Peyer's patch (tissue), 4 donors: Measurements from ENCODE around the gene PLCH2. TPM values are rescaled to one million over a fixed set of nuclear protein-coding genes. Genes with fewer than 3 reads are reported as not detected.
"Not testable (repeated sequence)": the region's sequence is repeated elsewhere in the genome, so short reads cannot be mapped to it uniquely, and the experiment has no call there.

Experiments used
- DNase-seq, 3 donors: peaks; one replicate each; pipeline ENCODE4 v3.0.0-alpha.2; 2017 to 2019
- H3K27ac ChIP-seq, 4 donors: fragments of 200-600 bp; sonication (generic); one replicate each; pipeline ENCODE4 v1.5.1; 2016 to 2019
- H3K27me3 ChIP-seq, 2 donors: fragments of 200-600 bp; sonication (generic); one replicate each; pipeline ENCODE4 v1.5.1; 2019
- H3K36me3 ChIP-seq, 3 donors: fragments of 200-600 bp; sonication (generic); one replicate each; pipeline ENCODE4 v1.5.1; 2016 to 2019
- H3K4me1 ChIP-seq, 4 donors: fragments of 200-600 bp; sonication (generic); one replicate each; pipeline ENCODE4 v1.5.1; 2016 to 2019
- H3K4me3 ChIP-seq, 4 donors: fragments of 200-600 bp; sonication (generic); 1 replicate in 3 of 4; 2 replicates in 1 of 4; pipeline ENCODE4 v1.5.1; 2016 to 2019; ENCODE audit warnings: mild to moderate bottlenecking in 1 of 4
- H3K9me3 ChIP-seq, 4 donors: fragments of 200-600 bp; sonication (generic); one replicate each; pipeline ENCODE4 v1.5.1; 2016 to 2019; ENCODE audit warnings: mild to moderate bottlenecking in 1 of 4
- CTCF ChIP-seq, 6 experiments: fragments of 450-650 bp in 4 of 6; fragments of 200-600 bp in 2 of 6; sonication (generic) in 1 of 6; IDR thresholded peaks; one replicate each; pipeline ENCODE4 v1.5.1; 2017 to 2019; ENCODE audit warnings: antibody characterized with exemption in 6 of 6, mild to moderate bottlenecking in 3 of 6, moderate library complexity in 1 of 6
- POLR2A ChIP-seq, 2 donors: fragments of 450-650 bp; IDR thresholded peaks; one replicate each; pipeline ENCODE4 v1.5.1; 2017; ENCODE audit warnings: antibody characterized with exemption in 2 of 2, mild to moderate bottlenecking in 2 of 2, moderate library complexity in 2 of 2
- total RNA-seq, 4 donors: library from RNA; depleted of rRNA; stranded (reverse); fragments of >200 nt; gene quantifications; one replicate each; pipeline ENCODE4 v1.1.0, GENCODE V29; 2016

PLCH2 gene
- total RNA-seq, 4 donors from 2014 or later: 2.5 to 18.3 (median 7.8) TPM

- no peaks in the 10 kb centered on the region for H3K36me3 ChIP-seq
- no peak overlapping the region for H3K27ac ChIP-seq
- TF ChIP-seq CTCF (IDR thresholded peaks at IDR 0.05) (no peak), POLR2A (IDR thresholded peaks at IDR 0.05) (no peak)
- no peaks in the 10 kb centered on the region for H3K9me3 ChIP-seq
- H3K27me3 ChIP-seq: no peaks in the 10 kb centered on the region
- no peak for DNase-seq
- H3K4me1 ChIP-seq: no peaks in the 10 kb centered on the region
- H3K4me3 ChIP-seq: no peak overlapping the region
Observed at GRCh38 chr1:2452201-2452931, 23.7 kb upstream of the PLCH2 start.

GRCh38 chr1:2452932-2453315 lies 23.2 kb upstream of the PLCH2 start:
- H3K4me3 ChIP-seq: no peak overlapping the region
- H3K27ac ChIP-seq: no peak overlapping the region
- no peaks in the 10 kb centered on the region for H3K27me3 ChIP-seq
- no peak for DNase-seq
- TF ChIP-seq CTCF (IDR thresholded peaks at IDR 0.05) (no peak), POLR2A (IDR thresholded peaks at IDR 0.05) (no peak)
- H3K36me3 ChIP-seq: no peaks in the 10 kb centered on the region
- H3K4me1 ChIP-seq: no peaks in the 10 kb centered on the region
- H3K9me3 ChIP-seq: no peaks in the 10 kb centered on the region

- no peak for DNase-seq
- no peaks in the 10 kb centered on the region for H3K4me1 ChIP-seq
- H3K36me3 ChIP-seq: no peaks in the 10 kb centered on the region
- no peak for TF ChIP-seq POLR2A (IDR thresholded peaks at IDR 0.05)
- TF ChIP-seq CTCF (IDR thresholded peaks at IDR 0.05): no peak
- H3K27me3 ChIP-seq: no peaks in the 10 kb centered on the region
- H3K27ac ChIP-seq: no peak overlapping the region
- H3K4me3 ChIP-seq: no peak overlapping the region
- no peaks in the 10 kb centered on the region for H3K9me3 ChIP-seq
Observed at GRCh38 chr1:2454227-2454626, 21.9 kb upstream of the PLCH2 start.

- Histone ChIP-seq H3K36me3 (no peaks in the 10 kb centered on the region), H3K27me3 (no peaks in the 10 kb centered on the region), H3K4me1 (no peaks in the 10 kb centered on the region), H3K9me3 (no peaks in the 10 kb centered on the region), H3K4me3 (no peak overlapping the region), H3K27ac (no peak overlapping the region)
- TF ChIP-seq POLR2A (IDR thresholded peaks at IDR 0.05): no peak
- no peak for TF ChIP-seq CTCF (IDR thresholded peaks at IDR 0.05)
- DNase-seq: no peak
Observed at GRCh38 chr1:2455757-2456156, 20.3 kb upstream of the PLCH2 start.

GRCh38 chr1:2457444-2457843 lies 18.6 kb upstream of the PLCH2 start:
- TF ChIP-seq POLR2A (IDR thresholded peaks at IDR 0.05) (no peak), CTCF (IDR thresholded peaks at IDR 0.05) (no peak)
- no peaks in the 10 kb centered on the region for H3K9me3 ChIP-seq
- no peaks in the 10 kb centered on the region for H3K4me1 ChIP-seq
- H3K36me3 ChIP-seq: no peaks in the 10 kb centered on the region
- H3K27me3 ChIP-seq: no peaks in the 10 kb centered on the region
- H3K4me3 ChIP-seq: no peak overlapping the region
- H3K27ac ChIP-seq: no peak overlapping the region
- no peak for DNase-seq

- Histone ChIP-seq H3K9me3 (no peaks in the 10 kb centered on the region), H3K4me3 (no peak overlapping the region), H3K27ac (no peak overlapping the region), H3K36me3 (no peaks in the 10 kb centered on the region), H3K27me3 (no peaks in the 10 kb centered on the region), H3K4me1 (no peaks in the 10 kb centered on the region)
- DNase-seq: no peak
- TF ChIP-seq CTCF (IDR thresholded peaks at IDR 0.05): no peak
- TF ChIP-seq POLR2A (IDR thresholded peaks at IDR 0.05): no peak
Observed at GRCh38 chr1:2458687-2459086, 17.4 kb upstream of the PLCH2 start.

- H3K4me1 ChIP-seq, H3K36me3 ChIP-seq, H3K27me3 ChIP-seq, DNase-seq, H3K4me3 ChIP-seq, H3K9me3 ChIP-seq, H3K27ac ChIP-seq: not testable (repeated sequence)
Observed at GRCh38 chr1:2459102-2459753, 16.9 kb upstream of the PLCH2 start.
